ENCODE results near the gene PSG5.
"Not testable (repeated sequence)": the region's sequence is repeated elsewhere in the genome, so short reads cannot be mapped to it uniquely, and the experiment has no call there.

PSG5 gene

DNA sequence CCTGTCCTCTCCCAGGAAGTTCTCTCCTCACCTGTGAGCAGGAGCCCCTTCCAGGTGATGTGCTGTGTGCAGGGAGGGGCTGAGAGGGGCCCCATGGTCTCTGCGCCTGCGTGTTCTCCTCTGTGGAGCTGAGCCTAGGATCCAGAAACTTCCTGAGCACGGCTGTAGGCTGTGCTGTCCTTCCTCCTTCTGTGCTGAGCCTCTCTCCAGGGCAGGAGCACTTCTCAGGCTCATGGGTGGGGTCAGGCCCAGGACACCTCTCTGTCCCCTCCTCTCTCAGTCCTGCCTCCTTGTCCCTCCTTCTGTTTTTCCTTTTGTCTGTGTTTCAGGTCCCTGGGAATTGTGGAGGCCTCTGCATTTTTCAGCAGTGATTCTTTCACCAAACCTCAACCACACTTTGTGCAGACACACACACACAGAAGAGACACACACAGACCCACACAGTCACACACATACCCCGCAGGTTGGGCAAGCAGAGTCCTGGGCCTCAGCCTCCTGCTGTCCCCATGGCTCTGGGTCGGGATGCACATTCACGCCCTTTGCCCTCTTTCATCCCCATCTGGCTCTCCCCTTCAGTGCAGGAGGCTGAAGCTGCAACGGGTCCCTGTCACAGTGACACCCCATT, at the start of gene PSG5:
Gene PSG5, minus strand, starts transcription at position 226 of the 625 bp plus-strand sequence. Its CDS starts 131 bp downstream, at position 95.
- not testable (repeated sequence) for H3K4me3 ChIP-seq (ENCODE audit: low read length); DNase-seq (ENCODE audit: low read depth)

DNA sequence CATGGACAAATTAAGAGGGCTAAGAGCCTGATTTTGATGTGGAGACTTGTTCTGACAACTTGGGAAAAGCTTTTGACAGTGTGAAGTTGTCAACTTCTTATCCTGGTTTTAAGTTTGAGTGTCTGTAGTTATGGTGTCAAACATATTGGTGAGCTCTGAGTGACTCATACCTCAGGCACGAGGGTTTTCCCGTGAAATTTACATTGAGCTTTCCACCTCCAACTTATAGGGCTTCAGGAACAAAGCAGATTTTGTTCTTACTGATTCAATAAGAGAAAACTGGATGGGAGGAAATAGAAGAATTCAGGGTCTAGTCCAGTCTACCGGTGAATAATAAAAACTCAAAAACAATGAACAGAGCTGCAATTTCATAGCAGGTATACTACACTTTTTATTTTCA, 49.4 kb upstream of the PSG5 start:
- DNase-seq (ENCODE audit: low read depth), result peak; percentile 65

DNA sequence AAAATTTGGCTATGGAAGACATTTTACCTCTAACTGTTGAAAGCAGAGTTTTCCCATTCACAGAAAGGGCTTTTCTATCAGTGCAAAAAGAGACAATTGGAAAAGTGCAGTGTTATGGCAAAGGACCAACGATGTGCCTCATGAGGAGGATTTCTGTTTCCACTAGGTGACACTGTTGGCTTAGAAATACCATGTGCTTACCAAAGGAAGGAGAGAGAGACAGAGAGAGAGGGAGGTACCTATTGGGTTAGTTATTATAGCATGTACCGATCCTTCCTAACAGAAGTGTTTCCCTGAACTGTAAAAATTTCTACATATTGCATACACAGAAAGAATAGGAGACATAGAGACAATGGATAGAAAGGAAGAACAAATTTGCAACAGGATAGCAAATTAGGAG, 43.0 kb upstream of the PSG5 start:
- TF ChIP-seq, protein P1, sequence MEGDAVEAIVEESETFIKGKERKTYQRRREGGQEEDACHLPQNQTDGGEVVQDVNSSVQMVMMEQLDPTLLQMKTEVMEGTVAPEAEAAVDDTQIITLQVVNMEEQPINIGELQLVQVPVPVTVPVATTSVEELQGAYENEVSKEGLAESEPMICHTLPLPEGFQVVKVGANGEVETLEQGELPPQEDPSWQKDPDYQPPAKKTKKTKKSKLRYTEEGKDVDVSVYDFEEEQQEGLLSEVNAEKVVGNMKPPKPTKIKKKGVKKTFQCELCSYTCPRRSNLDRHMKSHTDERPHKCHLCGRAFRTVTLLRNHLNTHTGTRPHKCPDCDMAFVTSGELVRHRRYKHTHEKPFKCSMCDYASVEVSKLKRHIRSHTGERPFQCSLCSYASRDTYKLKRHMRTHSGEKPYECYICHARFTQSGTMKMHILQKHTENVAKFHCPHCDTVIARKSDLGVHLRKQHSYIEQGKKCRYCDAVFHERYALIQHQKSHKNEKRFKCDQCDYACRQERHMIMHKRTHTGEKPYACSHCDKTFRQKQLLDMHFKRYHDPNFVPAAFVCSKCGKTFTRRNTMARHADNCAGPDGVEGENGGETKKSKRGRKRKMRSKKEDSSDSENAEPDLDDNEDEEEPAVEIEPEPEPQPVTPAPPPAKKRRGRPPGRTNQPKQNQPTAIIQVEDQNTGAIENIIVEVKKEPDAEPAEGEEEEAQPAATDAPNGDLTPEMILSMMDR (IDR thresholded peaks at IDR 0.05; ENCODE audit: insufficient read depth, low read depth, low read length, missing control alignments), result peak; percentile 54
- peak; percentile 51 for DNase-seq (ENCODE audit: low read depth)
- no peak overlapping the region for H3K4me3 ChIP-seq (ENCODE audit: low read length)

More for the DNA sequence above, 49.4 kb upstream of the PSG5 start:
- not testable (repeated sequence) for H3K4me3 ChIP-seq (ENCODE audit: low read length)

DNA sequence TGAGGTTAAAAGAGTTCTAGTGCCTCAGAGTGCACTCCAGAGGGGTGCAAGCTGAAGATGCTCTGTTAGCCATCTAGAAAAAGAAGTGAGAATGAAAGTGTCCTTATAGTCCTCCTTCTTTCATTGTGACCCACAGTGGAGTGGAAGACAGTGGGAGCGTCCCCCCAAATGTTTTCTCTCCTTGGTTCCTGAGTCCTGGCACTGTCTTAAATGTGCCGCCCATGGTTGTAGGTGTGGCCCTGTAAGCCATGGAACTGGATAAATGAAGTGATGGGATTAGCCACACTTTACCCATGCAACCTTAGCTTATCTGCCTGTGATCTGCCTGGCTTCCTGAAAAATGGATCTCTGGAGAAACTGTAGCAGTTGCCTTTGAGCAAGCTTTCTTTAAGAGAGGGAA, 42.4 kb upstream of the PSG5 start:
- H3K4me3 ChIP-seq (ENCODE audit: low read length); DNase-seq (ENCODE audit: low read depth): not testable (repeated sequence)

DNA sequence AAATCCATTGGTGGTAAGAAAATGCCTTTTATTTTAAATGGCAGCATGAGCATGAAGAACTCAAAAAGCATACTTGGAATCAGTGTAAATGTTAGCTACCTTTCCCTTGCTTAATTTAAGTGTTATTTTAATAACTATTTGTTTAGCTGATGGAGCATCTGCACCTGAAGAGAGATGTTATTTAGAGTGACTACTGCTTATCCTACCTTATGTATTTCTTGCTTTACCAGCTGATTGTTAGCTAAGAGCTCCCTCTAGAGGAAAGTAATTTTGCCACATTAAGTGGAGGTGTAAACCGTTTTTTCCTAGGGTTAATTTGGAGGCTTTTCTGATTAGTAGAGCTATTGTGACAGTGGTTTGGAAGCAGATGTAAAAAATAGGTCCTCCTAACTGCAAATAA, 40.6 kb upstream of the PSG5 start:
- not testable (repeated sequence) for DNase-seq (ENCODE audit: low read depth); H3K4me3 ChIP-seq (ENCODE audit: low read length)

DNA sequence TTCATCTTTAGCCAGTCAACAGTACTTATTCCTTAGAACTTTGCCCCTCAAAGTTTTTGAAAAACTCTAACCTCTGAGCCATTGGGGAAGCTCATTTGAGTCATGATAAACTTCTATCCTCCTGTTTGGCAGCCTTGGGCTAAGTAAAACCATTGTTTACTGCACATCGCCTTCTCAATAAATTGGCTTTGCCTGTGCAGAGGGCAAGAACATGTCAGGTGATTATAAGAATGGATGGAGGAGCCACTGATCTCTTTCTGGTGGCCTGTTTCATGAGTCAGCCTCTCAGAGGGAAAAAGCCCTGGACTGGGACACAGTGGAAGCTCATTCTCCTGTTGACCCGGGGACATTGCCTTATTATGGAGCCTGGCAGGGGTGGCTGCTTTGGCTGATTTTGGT, 38.5 kb upstream of the PSG5 start:
- DNase-seq (ENCODE audit: low read depth), result no peak
- TF ChIP-seq, protein P1 (IDR thresholded peaks at IDR 0.05; ENCODE audit: insufficient read depth, low read depth, low read length, missing control alignments), result no peak

DNA sequence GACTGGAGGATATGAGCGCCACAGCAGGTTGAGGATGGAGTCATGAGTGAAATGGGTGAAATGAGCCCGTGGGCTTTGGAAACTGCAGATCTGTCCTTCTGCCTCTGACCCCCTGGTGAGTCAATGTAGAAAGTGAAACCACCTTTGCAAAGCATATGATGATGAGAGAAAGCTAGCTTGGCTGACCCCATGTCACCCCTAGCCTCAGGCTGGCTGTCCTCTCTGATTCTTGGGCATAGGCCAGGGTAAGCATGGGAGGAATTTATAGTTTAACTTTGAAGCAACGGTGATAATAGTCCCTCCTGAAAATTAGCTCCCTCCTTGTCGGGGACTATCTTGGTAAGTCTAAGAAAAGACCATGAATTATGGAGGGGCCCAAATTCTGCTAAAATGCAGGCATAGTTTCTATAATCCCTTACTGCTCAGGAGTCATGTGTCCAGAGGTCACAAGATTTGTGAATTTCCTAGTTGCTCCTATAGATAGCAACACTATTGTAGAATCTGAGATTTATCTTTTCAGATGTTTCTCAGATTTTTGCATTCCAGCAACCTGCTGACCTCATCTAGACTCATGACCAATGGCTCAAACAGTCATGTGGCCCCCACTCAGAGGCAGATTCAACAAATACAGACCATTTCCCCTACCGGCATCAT, 38.0 kb upstream of the PSG5 start:
- not testable (repeated sequence) for H3K4me3 ChIP-seq (ENCODE audit: low read length); DNase-seq (ENCODE audit: low read depth)

More for the DNA sequence above, 38.5 kb upstream of the PSG5 start:
- no peak overlapping the region for H3K4me3 ChIP-seq (ENCODE audit: low read length)

DNA sequence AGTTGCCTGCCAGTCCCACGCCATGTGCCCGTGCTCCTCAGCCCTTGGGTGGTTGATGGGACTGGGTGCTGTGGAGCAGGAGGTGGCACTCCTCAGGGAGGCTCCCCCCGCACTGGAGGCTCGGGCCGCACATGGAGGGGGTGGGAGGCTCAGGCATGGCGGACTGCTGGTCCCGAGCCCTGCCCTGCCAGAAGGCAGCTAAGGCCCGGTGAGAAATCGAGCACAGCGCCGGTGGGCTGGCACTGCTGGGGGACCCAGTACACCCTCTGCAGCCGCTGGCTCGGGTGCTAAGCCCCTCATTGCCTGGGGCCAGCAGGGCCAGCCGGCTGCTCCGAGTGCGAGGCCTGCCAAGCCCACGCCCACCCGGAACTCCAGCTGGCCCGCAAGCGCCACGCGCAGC, 35.6 kb upstream of the PSG5 start:
- not testable (repeated sequence) for DNase-seq (ENCODE audit: low read depth); H3K4me3 ChIP-seq (ENCODE audit: low read length)

DNA sequence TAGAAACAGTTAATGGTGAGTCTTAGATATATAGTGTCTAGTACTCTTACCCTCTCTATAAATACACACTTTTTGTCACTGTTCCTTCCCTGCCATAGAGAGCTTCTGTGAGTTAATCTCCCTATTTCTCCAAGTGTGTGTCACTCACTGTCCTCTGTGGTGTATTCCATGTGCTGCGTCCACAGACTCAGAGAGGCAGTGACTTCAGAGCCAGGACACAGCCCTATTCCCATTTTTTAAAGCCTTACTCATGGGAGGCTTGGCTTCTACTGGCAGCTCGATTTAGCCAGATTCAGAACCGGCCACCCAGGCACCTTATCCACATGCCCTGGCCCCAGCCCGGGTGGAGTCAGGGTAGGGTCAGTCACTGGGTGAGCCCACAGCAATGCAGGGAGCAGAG, 32.8 kb upstream of the PSG5 start:
- not testable (repeated sequence) for H3K4me3 ChIP-seq (ENCODE audit: low read length); DNase-seq (ENCODE audit: low read depth)

DNA sequence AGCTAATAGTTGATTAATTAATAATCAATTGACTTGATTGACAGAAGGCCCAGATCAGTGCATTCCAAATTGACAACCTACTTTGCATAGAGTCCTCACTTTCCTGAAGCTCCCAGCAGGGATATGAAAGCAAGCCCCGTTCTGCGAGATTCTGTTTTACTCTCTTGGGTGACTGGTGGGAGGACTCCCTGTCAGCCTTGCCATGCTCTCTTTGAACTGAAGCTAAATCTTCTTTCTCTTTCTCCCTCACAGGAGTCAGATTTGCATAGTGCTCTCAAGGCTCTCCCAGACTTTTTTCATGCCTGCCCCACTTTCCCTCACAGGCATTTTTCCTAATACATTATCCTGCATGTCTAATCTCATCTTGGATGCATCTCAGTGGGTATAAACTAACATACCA, 29.5 kb upstream of the PSG5 start:
- H3K4me3 ChIP-seq (ENCODE audit: low read length); DNase-seq (ENCODE audit: low read depth): not testable (repeated sequence)

DNA sequence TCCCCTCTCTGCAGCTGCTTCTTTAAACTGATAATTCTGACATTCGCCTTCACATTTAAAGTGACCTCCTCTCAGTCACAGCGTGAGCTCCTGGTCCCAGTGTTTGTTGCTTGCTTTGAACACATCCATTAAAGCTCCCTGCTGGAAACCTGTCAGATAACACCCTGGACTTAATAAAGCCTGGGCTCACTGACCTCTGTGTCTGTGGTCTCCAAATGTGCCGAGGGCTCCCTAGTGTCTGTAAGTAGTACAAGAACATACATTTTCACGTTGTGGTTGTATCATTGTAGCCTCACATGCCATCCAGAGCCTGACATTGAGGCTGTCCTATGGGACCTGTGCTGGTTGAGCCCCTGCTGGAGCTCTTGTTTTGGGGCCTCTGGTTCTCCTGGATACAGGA, 21.7 kb upstream of the PSG5 start:
- TF ChIP-seq, protein P1 (IDR thresholded peaks at IDR 0.05; ENCODE audit: insufficient read depth, low read depth, low read length, missing control alignments), result no peak
- H3K4me3 ChIP-seq (ENCODE audit: low read length), result no peak overlapping the region
- no peak for DNase-seq (ENCODE audit: low read depth)

Measured in epithelial cell of esophagus (primary cell).